WTC11 (cell line): ENCODE measurements around the gene SP2.

ENCODE experiments used
- CBFB ChIP-seq: sonication (generic); formaldehyde crosslinking; IDR thresholded peaks from 2 replicates; pipeline ENCODE4 v1.8.1; 2022; ENCODE audit warnings: mild to moderate bottlenecking, low read depth, missing genetic modification reagents
- ETV6 ChIP-seq: sonication (generic); formaldehyde crosslinking; IDR thresholded peaks from 2 replicates; pipeline ENCODE4 v1.8.1; 2022; ENCODE audit warnings: mild to moderate bottlenecking, missing genetic modification reagents
- GABPB1 ChIP-seq: sonication (generic); formaldehyde crosslinking; IDR thresholded peaks from 2 replicates; pipeline ENCODE4 v1.8.1; 2023; ENCODE audit warnings: mild to moderate bottlenecking, missing genetic modification reagents
- GRHL2 ChIP-seq: fragments of 250-450 bp; sonication (Bioruptor Pico); IDR thresholded peaks from 2 replicates; pipeline ENCODE4 v1.8.0; 2022; ENCODE audit warnings: mild to moderate bottlenecking, moderate library complexity; ENCODE audit not compliant: insufficient replicate concordance, severe bottlenecking
- NR2C2 ChIP-seq: sonication (generic); formaldehyde crosslinking; IDR thresholded peaks from 2 replicates; pipeline ENCODE4 v1.8.0; 2022; ENCODE audit warnings: mild to moderate bottlenecking, missing genetic modification reagents
- ZNF396 ChIP-seq: fragments of 250-450 bp; sonication (Bioruptor Pico); IDR thresholded peaks from 2 replicates; pipeline ENCODE4 v1.8.0; 2021; ENCODE audit warnings: mild to moderate bottlenecking, moderate library complexity, borderline replicate concordance
- TF ChIP-seq, protein P1 (sequence below): fragments of 200-600 bp; IDR thresholded peaks from 2 replicates; pipeline ENCODE4 v1.8.0; 2022; ENCODE audit warnings: antibody characterized with exemption
- TF ChIP-seq, protein P2 (sequence below): sonication (generic); formaldehyde crosslinking; IDR thresholded peaks from 2 replicates; pipeline ENCODE4 v1.8.1; 2022; ENCODE audit warnings: low read depth, mild to moderate bottlenecking, moderate library complexity, missing genetic modification reagents, borderline replicate concordance
- TF ChIP-seq, protein P3 (sequence below): sonication (generic); formaldehyde crosslinking; conservative IDR thresholded peaks from 2 replicates; pipeline ENCODE4 v1.8.1; 2022; ENCODE audit warnings: mild to moderate bottlenecking, missing genetic modification reagents
- TF ChIP-seq, protein P4 (sequence below): sonication (generic); formaldehyde crosslinking; IDR thresholded peaks from 2 replicates; pipeline ENCODE4 v1.8.1; 2023; ENCODE audit warnings: mild to moderate bottlenecking, missing genetic modification reagents
- TF ChIP-seq, protein P5 (sequence below): fragments of 250-450 bp; sonication (Bioruptor Pico); IDR thresholded peaks from 2 replicates; pipeline ENCODE4 v1.9.0; 2021; ENCODE audit warnings: mild to moderate bottlenecking
- TF ChIP-seq, protein P6 (sequence below): sonication (generic); formaldehyde crosslinking; IDR thresholded peaks from 2 replicates; pipeline ENCODE4 v1.8.0; 2022; ENCODE audit warnings: mild to moderate bottlenecking, missing genetic modification reagents

DNA sequence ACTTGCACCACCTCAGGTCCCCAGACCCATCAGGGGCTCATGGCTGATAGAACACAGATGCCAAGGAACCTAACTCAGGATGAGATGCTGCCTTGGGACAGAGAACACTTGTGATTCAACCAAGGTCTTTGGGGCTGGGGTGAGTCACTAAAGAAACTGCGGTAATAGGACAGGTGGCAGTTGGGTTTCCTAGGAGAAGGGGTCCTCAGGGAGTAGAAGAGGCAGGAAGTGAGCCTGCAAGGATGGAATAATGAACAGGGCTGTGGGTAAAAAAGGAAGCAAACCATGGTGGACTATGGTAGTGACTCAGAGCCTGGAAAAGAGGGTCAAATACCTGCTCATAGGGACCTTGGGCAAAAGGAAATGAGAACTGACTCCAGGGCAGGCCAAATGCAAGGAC is 38.8 kb downstream of the SP2 start:
- TF ChIP-seq, protein P1, sequence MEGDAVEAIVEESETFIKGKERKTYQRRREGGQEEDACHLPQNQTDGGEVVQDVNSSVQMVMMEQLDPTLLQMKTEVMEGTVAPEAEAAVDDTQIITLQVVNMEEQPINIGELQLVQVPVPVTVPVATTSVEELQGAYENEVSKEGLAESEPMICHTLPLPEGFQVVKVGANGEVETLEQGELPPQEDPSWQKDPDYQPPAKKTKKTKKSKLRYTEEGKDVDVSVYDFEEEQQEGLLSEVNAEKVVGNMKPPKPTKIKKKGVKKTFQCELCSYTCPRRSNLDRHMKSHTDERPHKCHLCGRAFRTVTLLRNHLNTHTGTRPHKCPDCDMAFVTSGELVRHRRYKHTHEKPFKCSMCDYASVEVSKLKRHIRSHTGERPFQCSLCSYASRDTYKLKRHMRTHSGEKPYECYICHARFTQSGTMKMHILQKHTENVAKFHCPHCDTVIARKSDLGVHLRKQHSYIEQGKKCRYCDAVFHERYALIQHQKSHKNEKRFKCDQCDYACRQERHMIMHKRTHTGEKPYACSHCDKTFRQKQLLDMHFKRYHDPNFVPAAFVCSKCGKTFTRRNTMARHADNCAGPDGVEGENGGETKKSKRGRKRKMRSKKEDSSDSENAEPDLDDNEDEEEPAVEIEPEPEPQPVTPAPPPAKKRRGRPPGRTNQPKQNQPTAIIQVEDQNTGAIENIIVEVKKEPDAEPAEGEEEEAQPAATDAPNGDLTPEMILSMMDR = no peak
- TF ChIP-seq, protein P2, sequence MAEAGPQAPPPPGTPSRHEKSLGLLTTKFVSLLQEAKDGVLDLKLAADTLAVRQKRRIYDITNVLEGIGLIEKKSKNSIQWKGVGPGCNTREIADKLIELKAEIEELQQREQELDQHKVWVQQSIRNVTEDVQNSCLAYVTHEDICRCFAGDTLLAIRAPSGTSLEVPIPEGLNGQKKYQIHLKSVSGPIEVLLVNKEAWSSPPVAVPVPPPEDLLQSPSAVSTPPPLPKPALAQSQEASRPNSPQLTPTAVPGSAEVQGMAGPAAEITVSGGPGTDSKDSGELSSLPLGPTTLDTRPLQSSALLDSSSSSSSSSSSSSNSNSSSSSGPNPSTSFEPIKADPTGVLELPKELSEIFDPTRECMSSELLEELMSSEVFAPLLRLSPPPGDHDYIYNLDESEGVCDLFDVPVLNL (CRISPR knock-in tag) = no peak
- TF ChIP-seq NR2C2 (CRISPR knock-in tag) (no peak), GABPB1 (CRISPR knock-in tag) (no peak), ETV6 (CRISPR knock-in tag) (no peak), CBFB (no peak), GRHL2 (CRISPR knock-in tag) (no peak), ZNF396 (no peak)
- TF ChIP-seq, protein P3, sequence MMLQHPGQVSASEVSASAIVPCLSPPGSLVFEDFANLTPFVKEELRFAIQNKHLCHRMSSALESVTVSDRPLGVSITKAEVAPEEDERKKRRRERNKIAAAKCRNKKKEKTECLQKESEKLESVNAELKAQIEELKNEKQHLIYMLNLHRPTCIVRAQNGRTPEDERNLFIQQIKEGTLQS (CRISPR knock-in tag) = no peak
- TF ChIP-seq, protein P4, sequence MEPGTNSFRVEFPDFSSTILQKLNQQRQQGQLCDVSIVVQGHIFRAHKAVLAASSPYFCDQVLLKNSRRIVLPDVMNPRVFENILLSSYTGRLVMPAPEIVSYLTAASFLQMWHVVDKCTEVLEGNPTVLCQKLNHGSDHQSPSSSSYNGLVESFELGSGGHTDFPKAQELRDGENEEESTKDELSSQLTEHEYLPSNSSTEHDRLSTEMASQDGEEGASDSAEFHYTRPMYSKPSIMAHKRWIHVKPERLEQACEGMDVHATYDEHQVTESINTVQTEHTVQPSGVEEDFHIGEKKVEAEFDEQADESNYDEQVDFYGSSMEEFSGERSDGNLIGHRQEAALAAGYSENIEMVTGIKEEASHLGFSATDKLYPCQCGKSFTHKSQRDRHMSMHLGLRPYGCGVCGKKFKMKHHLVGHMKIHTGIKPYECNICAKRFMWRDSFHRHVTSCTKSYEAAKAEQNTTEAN (CRISPR knock-in tag) = no peak
- TF ChIP-seq, protein P5, sequence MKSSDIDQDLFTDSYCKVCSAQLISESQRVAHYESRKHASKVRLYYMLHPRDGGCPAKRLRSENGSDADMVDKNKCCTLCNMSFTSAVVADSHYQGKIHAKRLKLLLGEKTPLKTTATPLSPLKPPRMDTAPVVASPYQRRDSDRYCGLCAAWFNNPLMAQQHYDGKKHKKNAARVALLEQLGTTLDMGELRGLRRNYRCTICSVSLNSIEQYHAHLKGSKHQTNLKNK (CRISPR knock-in tag) = no peak
- TF ChIP-seq, protein P6, sequence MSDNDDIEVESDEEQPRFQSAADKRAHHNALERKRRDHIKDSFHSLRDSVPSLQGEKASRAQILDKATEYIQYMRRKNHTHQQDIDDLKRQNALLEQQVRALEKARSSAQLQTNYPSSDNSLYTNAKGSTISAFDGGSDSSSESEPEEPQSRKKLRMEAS = no peak
